NCI-H524 (cell line): ENCODE results near the gene LNX2.

Experiments used
- DNase-seq, 2 experiments: peaks; one replicate each; lab custom pipeline; 2025; lab: John Stamatoyannopoulos, UW

Gene LNX2

DNA sequence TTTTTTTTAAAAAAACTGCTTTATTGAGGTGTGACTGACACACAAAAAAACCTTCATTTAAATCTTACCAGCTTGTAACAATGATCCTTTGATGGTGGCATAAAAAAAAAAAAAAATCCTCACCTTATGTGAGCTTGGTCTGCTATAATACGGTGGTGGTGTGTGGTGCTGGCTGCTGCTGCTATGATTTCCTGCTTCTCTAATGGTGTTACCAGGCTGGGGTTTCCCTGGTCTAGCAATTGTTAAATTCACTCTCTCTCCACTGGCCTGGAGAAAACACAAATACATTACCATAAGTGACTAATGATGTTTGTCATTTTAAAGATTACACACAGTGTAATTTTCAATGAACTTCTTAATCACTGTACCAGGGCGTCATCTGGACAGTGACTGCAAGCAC, 60.6 kb downstream of the LNX2 start:
- DNase-seq, result peak in 1 of 2 experiments; percentile 25

DNA sequence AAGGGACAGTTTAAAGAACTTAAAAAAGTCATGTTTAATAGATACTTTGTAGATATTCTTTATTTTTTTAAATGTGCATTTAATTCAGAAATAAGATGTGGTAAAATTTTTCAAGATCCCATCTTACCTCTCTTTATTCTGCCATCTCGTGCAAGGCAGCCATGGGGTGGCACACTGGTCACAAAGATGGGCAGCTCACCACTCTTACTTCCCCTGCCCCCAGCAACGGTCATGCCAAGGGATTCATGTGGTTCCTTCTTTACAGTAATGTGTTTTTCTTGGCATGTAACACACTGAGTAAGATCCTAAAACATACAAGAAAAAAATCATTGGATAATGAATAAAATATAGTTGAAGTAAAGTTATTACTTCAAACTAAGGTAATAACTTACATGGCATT, 64.2 kb downstream of the LNX2 start:
- no peak for DNase-seq

DNA sequence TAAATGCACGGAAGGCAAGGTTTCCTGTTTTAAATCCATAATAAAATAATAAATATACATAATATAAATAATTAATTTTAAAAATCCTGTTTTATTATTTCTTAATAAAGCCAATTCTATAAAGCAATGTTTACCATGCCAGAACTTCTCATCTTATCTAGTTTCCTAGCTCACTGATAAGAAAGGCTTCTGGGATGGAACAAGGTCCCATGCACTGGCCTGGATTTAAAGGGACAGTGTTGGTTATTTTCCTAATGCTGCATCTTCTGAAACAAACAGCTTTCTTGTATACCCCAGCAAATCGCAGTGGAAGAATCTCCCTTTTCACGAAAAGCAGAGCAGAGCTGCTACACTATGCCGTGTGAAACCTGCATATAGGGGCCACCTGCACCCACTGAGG, 68.8 kb downstream of the LNX2 start:
- no peak for DNase-seq

DNA sequence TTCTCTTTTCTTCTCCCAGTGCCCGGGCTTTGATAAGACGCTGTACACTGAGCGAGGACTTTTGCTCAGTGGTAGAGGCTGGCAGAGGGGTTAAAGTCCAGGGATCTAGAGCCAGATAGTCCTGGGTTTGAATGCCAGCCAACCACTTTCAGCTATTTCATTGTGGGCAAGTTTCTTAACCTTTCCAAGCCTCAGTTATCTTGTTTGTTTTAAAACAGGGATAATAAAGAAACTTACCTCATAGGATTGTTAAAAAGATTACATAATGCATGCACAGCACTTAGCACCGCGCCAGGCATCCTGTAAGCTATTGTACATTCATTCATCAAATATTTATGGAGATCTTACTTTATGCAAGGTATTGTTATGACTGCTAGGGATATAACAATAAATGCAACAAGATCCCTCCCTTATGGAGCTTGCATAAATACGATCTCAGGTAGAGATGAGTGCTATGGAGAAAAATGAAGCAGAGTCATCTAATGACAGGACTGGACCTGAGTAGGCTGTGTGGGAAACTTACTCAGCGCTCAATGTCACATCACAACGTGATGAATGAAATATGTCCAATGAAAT, 70.8 kb downstream of the LNX2 start:
- DNase-seq, result no peak

DNA sequence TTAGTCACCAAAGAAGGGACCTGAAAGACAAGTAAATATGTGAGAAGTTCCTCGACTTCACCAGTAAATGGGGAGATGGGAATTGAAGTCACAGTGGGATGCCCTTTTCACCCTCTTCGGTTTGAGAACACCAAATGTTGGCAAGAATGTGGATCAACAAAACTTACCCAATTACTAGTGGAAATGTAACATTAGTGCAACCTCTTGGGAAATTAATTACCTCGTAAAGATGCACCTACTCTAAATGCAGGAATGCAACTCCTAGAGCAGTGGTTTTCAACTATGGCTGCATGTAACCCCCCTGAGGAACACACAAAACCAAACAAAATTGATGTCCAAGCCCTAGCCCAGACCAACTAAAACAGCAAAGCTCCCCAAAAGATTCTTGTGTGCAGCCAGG, 78.1 kb downstream of the LNX2 start:
- no peak for DNase-seq

DNA sequence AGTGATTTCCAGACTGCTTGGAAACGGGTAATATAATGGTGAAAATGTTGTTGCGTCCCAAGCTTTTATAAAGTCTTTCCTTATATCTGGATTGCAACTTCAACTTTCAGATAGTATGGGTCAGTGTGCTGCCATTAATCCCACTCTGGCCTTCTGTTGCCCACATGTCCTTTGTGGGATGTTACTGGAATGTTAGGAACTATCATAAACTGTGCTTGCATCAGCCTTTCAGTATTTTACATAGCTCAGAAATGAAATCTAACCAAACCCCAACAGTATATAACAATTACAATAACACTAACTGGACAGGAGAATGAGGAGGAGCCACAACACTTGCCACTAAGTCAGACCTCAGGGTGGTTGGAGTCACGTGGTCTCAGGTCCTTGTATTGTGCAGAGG, 78.9 kb downstream of the LNX2 start:
- no peak for DNase-seq

DNA sequence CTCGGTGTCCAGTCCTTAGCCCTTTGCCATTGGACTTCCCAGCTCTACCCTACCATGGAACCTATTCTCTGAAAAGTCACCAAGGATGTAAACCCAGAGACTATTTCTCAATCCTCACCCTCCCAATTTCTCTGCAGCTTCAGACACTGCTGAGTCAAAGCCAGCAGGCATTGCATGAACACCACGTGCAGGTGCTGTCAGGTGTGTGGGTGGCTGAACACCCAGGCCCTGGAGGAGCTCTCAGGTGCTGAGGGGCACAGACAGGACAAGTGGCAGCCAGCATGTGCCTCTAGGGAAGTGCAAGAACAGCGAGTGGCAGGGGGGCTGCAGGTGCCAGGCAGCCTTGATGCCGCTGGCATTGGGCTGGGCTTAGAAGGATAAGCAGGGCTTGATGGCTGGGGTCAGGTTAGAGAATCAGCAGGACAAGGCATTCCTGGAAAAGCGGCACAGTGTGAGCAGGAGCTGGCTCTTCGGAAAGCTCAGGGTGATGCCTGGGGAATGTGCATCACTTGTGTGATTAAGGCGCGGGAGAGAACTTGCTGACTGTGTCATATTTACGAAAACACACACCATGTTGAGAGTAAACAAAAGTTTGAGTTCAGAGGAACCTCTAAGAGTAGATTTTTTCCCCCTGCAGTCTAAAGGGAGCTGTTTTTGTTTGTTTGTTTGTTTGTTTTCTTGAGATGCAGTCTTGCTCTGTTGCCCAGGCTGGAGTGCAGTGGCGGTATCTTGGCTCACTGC, 83.8 kb downstream of the LNX2 start:
- DNase-seq, result no peak

DNA sequence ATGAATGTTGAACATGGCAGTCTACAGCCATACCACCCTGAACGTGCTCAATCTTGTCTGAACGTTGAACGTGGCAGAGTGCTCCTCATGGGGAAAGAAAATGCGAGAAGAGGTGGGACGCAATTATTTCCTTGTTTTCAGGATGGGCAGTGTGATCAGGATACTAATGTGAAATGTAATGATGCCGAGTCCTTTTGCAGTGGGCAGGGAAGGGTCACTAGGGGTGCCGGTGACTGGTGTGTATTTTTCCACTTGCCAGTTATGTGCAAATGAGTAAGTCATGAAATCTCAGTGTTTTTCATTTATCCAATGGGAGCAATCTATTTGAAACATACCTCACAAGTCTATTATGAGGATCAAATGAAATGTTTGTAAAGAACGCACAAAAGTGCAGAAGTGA, 84.8 kb downstream of the LNX2 start:
- no peak for DNase-seq

DNA sequence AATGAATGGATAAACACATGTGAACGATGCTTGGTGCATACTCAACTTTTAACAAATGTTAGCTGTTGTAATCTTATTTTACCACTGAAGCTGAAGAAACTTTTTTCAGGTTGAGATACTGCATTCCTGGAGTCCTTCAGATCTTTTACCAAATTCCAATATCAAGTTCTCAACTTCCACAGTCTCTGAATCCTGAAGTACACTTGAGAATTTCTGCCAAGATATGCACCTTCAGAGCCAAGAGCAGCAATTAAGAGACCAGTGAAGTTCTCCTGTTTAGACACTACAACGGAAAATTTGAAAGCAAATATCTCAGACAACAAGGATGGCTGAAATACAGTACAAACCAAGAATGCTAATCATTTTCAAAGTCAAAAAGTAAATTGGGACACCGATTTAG, 85.3 kb downstream of the LNX2 start:
- DNase-seq, result no peak

DNA sequence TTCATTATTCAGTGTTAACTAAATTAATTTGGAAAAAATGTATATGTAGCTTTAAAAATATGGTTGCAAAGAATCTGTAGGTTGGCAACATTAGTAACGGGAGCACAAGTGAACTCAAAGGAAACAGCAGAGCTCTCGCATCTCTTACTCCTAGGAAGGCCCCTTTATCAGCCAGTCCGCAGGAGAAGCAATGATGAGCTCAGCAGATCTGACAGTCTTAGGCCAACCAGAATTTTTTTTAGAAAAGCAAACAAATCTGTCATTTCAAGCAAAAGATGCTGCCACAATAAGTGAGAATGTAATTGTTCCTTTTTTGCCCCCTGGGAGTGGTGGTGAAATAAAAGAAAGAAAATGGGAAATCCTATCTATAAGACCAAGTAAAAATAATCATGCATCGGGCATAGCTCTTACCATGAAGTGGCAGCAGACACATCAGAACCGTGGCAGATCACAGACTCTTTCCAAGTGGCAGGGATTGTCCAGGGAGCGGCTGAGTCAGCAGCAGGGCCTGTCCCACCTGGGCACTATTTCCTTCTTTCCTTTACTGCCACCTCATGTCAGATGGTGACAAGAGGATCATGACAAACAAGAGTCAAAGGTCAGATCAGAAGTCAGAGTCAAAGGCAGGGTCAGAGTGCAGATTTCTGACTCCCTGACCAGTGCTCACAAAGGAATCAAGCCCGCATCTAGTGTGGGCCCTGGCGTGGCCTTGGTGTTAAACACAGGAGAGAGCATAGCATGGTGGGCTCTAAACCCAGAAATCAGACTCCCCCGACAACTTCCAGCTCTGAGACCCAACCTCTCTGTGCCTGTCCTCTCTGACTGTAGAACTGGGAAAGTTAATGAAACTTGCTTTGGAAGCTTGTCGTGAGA, 86.0 kb downstream of the LNX2 start:
- DNase-seq, result no peak

DNA sequence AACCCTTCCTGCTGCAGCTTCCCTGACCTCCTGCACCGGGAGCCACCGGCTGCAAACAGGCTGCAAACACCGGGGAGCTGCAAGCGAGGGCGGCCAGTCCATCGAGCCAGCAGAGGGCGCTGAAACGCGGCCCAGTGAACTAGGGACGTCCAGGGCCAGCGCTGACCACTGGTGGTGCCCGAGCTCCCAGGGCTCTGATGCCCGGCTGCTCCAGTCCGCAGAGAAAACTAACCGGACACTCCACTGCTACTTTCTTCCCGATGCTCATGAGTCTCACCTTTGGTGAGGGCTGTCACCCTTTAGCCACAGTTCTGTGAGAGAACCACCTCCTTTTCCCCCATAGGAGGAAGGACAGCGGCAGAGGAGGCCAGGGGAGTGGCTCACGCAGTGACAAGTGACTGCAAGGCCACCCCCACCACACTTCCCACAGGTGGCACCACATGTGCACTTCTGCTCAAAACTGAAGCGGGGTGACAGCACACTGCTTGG, 87.1 kb downstream of the LNX2 start:
- DNase-seq, result peak in 1 of 2 experiments; percentile 65

DNA sequence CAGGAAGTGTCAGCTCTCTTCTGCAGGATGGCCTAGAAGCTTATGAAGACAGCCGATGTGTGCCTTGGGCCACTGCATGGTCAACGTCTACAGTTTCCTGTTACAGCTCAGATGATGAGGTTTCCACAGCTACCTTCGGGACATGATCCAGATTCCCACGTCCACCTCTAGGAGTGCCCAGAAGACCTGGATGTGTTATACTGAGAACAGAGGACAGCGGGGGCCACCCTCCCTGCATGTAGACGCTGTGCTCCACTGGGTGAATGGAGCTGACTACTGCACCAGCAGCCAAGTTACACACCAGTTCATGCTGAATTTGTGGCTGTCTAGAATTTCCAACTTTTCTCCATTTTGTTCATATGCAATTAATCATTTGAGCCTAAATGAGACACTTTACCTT, 91.4 kb downstream of the LNX2 start:
- no peak for DNase-seq

DNA sequence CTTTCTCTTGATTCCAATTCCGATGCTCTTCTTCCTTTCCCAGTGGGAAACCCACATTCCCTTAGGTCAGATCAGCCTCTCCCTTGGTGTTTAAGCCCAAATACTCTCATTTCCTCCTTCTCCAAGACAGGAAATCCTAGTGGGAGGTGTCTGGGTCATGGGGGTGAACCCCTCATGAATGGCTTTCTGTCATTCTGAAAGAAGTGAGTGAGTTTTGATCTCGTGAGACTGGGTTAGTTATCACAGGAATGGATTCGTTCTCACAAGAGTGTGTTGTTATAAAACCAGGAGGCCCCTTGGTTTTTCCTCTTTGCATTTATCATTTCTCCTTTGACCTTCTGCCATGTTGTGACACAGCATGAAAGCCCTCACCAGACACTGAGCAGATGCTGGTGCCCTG, 93.8 kb downstream of the LNX2 start:
- peak in 1 of 2 experiments; percentile 50 for DNase-seq

DNA sequence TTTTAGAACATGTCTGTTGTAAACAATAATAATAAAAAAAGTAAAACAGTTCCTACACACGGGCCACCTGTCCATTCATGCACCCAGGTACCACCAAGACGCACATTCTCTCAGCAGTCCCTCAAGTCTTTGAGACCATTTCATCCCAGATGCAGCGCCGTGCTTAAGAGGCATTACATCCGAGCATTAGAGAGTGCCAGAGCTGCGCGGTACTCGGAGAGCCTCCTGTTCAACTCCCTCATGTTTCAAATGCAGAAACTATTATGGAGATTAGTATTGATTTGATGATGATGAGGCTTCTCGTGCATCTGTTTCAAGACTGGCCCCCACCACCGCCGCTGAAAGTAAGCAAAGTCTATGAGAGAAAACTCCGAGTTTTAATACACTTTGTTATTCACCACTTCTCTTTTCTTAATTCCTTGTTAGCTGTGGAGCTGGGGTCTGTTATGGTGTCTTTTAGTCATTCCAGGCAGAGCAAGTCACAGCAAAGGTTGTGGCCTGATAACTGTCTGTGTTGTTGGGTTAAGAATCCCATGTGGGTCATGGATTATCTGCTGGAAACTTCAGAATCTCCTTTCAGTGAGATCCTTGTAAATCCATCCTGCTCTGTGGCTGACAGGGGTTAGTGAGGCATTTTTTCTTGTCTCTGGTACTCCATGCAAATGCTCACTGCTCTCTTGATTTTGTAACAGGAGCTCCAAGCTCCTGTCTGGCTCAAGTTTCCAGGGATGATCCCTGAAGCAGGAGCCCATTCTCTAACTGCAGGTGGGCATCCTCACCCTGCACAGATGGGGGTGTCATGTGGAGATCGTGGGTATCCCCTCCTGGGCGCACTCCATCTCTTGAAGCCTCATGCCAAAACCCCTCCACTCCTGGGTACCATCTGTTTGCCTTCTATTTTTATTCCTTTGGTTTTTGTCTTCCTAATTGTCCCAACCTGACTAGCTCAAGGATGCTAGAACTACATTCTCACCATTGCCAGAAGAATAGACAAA, 95.1 kb downstream of the LNX2 start:
- DNase-seq, result peak; percentile 99 to 100

DNA sequence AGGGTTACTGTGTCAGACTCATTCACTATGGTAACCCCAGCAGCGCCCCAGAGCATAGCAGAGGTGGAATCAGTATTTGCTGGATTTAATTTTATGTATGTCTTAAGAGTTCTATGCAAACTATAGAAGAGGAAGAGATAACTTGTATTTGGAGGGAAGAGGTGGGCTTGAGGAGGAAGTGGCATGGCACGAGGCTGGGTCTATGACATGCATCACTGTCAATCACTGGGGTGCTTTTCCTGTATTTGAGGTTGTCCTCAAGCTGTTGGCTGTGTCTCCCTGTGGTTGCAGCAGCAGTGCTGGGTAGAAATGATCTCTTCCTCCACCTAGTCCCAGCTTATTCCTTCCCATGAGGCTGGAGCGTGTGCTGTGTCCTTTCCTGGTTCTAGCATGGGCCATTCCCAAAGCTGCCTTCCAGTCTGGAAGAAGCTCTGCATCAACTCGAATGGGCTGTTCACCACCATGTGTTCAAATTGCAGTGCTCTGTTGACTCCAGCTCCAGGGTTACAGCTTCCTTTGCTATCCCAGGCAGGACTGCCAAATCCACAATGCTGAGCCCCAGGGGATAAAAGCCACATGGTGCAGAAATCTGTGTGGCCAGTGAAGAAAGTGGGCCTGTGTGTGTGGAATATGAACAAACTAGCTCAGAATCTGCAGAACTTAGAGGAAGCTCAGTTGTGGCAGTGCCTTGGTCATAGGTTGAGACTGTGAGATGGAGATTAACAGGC, 96.8 kb downstream of the LNX2 start:
- peak in 1 of 2 experiments; percentile 22 for DNase-seq

DNA sequence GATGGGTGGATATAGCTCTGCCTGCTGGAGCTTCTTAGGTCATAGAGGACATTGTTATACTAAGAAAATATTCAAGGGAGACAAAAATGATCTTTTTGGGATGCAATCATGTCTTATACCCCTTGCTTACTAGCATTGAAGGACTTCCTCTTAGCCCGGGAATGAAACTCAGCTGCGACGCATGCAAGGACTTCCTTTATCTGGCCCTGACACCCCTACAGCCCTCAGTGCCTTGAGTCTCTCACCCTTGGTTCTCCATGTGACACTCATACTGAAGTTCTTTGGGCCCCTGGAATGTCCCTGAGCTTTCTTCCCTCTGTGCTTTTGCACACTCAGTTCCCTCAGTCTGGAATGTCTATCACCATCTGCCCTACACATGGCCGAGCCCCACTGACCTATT, 97.5 kb downstream of the LNX2 start:
- DNase-seq, result no peak

DNA sequence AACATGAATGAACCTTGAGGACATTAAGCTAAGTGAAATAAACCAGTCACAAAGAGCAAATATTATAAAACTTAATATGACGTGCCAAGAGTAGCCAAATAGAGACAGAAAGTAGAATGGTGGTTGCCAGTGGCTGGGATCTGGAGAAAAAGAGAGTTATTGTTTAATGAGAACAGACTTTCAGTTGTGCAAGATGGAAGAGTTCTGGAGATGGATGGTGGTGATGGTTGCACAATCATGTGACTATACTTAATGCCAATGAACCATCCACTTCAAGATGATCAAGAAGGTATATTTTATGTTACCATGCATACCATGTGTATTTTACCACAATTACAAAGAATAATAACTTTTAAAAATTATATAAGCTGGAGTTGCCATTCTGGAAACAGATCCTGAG, 104.2 kb downstream of the LNX2 start:
- no peak for DNase-seq

DNA sequence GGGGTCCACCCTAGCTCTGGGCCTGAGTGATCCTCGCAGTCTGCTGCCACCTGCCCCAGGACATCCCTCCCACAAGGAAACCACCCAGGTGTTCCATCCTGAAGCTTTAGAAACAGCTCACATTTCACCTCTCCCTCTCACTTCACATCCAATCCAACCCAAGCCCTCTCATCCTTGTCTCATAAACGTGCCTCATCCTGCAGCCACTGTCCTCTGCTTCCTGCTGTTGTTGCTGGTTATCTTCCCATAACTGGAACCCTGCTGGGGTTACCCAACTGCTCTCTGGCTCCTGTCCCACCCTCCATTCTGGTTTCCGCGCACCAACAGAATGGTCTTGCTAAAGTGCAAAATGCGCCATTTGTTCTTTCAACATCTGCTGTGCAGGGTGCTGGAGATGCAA, 110.2 kb downstream of the LNX2 start:
- peak in 1 of 2 experiments; percentile 30 for DNase-seq

DNA sequence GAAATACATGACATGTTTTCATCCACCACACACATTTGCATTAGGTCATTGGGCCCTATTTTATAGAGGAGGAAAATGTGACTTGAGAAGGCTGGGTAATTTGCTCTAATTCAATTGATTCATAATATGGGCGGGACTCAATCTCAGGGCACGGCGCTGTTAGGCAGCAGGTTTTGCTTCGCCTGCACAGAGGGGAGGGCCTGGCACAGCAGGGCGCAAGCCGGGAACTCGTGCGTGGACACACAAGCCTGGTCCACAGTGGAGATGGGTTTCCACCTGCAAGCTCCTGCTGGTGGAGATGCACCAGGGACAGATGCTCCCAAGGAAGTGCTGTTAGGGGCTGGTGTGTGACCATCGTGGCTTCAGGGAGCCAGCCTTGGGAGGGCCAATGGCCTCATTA, 111.5 kb downstream of the LNX2 start:
- DNase-seq, result no peak

DNA sequence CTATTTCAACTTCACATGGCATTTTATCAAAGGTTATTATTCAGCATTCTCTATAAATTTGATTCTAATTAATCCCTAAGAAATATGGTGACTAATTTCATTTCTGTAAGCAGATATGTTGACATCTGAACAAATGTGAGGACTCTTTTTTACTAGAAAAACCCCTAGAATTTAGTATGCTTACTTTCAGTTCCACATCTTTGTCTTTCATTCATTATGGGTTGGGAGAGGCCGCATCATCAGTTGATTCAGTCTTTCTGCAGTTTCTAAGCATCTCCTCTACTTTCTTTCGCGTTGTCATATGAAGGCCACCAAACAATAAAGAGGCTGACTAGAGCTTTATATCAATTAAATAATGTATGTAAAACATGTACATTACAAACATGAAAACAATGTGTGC, 114.5 kb downstream of the LNX2 start:
- DNase-seq, result no peak

DNA sequence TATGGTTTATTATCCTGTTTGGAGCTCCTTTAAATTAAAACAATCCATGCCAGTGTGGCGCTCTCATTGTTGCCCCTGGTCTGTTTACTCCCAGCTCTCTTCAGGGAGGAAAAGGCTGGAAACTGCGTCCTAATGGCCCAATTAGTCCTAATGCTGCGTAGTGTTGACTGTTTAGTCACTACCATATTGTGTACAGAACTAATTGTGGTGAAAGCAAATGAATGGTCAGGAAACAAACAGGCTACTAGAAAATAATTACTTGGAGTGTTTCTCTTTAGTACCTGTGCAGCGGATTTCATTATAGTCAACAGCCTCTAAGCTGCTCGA, 115.5 kb downstream of the LNX2 start:
- no peak for DNase-seq
